Vagina (tissue), 2 donors: ENCODE data around the gene CD38. TPM values are rescaled to one million over a fixed set of nuclear protein-coding genes. Genes with fewer than 3 reads are reported as not detected.

Experiments
- DNase-seq, 2 donors: peaks; one replicate each; pipeline ENCODE4 v3.0.0-alpha.2; 2017; ENCODE audit errors: extremely low spot score in 2 of 2
- H3K27ac ChIP-seq: fragments of 200-600 bp; sonication (generic); one replicate; pipeline ENCODE4 v1.5.1; 2019
- H3K27me3 ChIP-seq: fragments of 200-600 bp; sonication (generic); one replicate; pipeline ENCODE4 v1.5.1; 2019
- H3K36me3 ChIP-seq, 2 donors: fragments of 200-600 bp; sonication (generic); one replicate each; pipeline ENCODE4 v1.5.1; 2017 to 2019
- H3K4me1 ChIP-seq: fragments of 200-600 bp; sonication (generic); one replicate; pipeline ENCODE4 v1.5.1; 2019
- H3K4me3 ChIP-seq, 2 donors: fragments of 200-600 bp; sonication (generic); 1 replicate in 1 of 2; 2 replicates in 1 of 2; pipeline ENCODE4 v1.5.1; 2016 to 2019
- H3K9me3 ChIP-seq: fragments of 200-600 bp; sonication (generic); one replicate; pipeline ENCODE4 v1.5.1; 2019
- CTCF ChIP-seq, 3 experiments: fragments of 450-650 bp in 2 of 3; fragments of 200-600 bp in 1 of 3; sonication (generic) in 1 of 3; IDR thresholded peaks; one replicate each; pipeline ENCODE4 v1.5.1; 2017 to 2019; ENCODE audit warnings: antibody characterized with exemption in 3 of 3, mild to moderate bottlenecking in 2 of 3, moderate library complexity in 2 of 3
- POLR2A ChIP-seq, 2 donors: fragments of 450-650 bp; IDR thresholded peaks; one replicate each; pipeline ENCODE4 v1.6.1; 2017; ENCODE audit warnings: antibody characterized with exemption in 2 of 2, mild to moderate bottlenecking in 2 of 2, moderate library complexity in 2 of 2
- POLR2AphosphoS5 ChIP-seq, 2 donors: sonication (generic); formaldehyde crosslinking; IDR thresholded peaks; one replicate each; pipeline ENCODE4 v1.9.0; 2017; ENCODE audit warnings: antibody characterized with exemption in 2 of 2, mild to moderate bottlenecking in 2 of 2, low read depth in 1 of 2; ENCODE audit not compliant: insufficient read depth in 1 of 2
- intact Hi-C: fragments of 100-400 bp; cut with DNase I; formaldehyde crosslinking; loops from one replicate; pipeline ENCODE4 v1.15.1; 2023
- total RNA-seq: library from RNA; depleted of rRNA; stranded (reverse); fragments of >200 nt; gene quantifications from one replicate; pipeline ENCODE4 v1.2.3, GENCODE V29; 2016

The CD38 gene
- total RNA-seq, 1 donor from 2014 or later: 1.2 TPM

GRCh38 chr4:15786743-15787142, 8.6 kb downstream of the CD38 start:
- intact Hi-C loops: no loop called here

GRCh38 chr4:15792974-15793373, 14.8 kb downstream of the CD38 start:
- intact Hi-C loops: no loop called here
- DNase-seq: no peak
- no peaks in the 10 kb centered on the region for H3K9me3 ChIP-seq
- no peaks in the 10 kb centered on the region for H3K4me1 ChIP-seq
- H3K27me3 ChIP-seq: no peaks in the 10 kb centered on the region
- TF ChIP-seq POLR2A (IDR thresholded peaks at IDR 0.05): no peak
- TF ChIP-seq POLR2AphosphoS5 (IDR thresholded peaks at IDR 0.05; ENCODE audit: insufficient read depth in 1 of 2, low read depth in 1 of 2): no peak
- TF ChIP-seq CTCF (IDR thresholded peaks at IDR 0.05): no peak
- no peaks in the 10 kb centered on the region for H3K36me3 ChIP-seq
- H3K4me3 ChIP-seq: no peak overlapping the region
- no peak overlapping the region for H3K27ac ChIP-seq

More at GRCh38 chr4:15786743-15787142, 8.6 kb downstream of the CD38 start:
- Histone ChIP-seq H3K4me1 (no peaks in the 10 kb centered on the region), H3K4me3 (no peak overlapping the region), H3K27me3 (no peaks in the 10 kb centered on the region), H3K27ac (no peak overlapping the region), H3K36me3 (no peaks in the 10 kb centered on the region), H3K9me3 (no peaks in the 10 kb centered on the region)
- peak in 1 of 2 donors; percentile 42 for DNase-seq
- TF ChIP-seq POLR2AphosphoS5 (IDR thresholded peaks at IDR 0.05; ENCODE audit: insufficient read depth in 1 of 2, low read depth in 1 of 2) (no peak), POLR2A (IDR thresholded peaks at IDR 0.05) (no peak), CTCF (IDR thresholded peaks at IDR 0.05) (no peak)

GRCh38 chr4:15793506-15794363, 15.6 kb downstream of the CD38 start:
- DNase-seq: no peak
- intact Hi-C loops: no loop called here
- H3K27ac ChIP-seq: no peak overlapping the region
- H3K4me3 ChIP-seq: no peak overlapping the region
- no peaks in the 10 kb centered on the region for H3K27me3 ChIP-seq
- TF ChIP-seq POLR2A (IDR thresholded peaks at IDR 0.05): no peak
- no peak for TF ChIP-seq POLR2AphosphoS5 (IDR thresholded peaks at IDR 0.05; ENCODE audit: insufficient read depth in 1 of 2, low read depth in 1 of 2)
- no peak for TF ChIP-seq CTCF (IDR thresholded peaks at IDR 0.05)
- H3K36me3 ChIP-seq: no peaks in the 10 kb centered on the region
- H3K4me1 ChIP-seq: no peaks in the 10 kb centered on the region
- no peaks in the 10 kb centered on the region for H3K9me3 ChIP-seq

GRCh38 chr4:15794426-15794825, 16.3 kb downstream of the CD38 start:
- Histone ChIP-seq H3K9me3 (no peaks in the 10 kb centered on the region), H3K4me3 (no peak overlapping the region), H3K27me3 (no peaks in the 10 kb centered on the region), H3K36me3 (no peaks in the 10 kb centered on the region), H3K4me1 (no peaks in the 10 kb centered on the region), H3K27ac (no peak overlapping the region)
- TF ChIP-seq POLR2AphosphoS5 (IDR thresholded peaks at IDR 0.05; ENCODE audit: insufficient read depth in 1 of 2, low read depth in 1 of 2) (no peak), POLR2A (IDR thresholded peaks at IDR 0.05) (no peak), CTCF (IDR thresholded peaks at IDR 0.05) (no peak)
- DNase-seq: no peak
- intact Hi-C loops: no loop called here

- H3K9me3 ChIP-seq: no peaks in the 10 kb centered on the region
- no peak overlapping the region for H3K4me3 ChIP-seq
- no peaks in the 10 kb centered on the region for H3K27me3 ChIP-seq
- no peak overlapping the region for H3K27ac ChIP-seq
- DNase-seq: no peak
- H3K36me3 ChIP-seq: no peaks in the 10 kb centered on the region
- H3K4me1 ChIP-seq: no peaks in the 10 kb centered on the region
- no peak for TF ChIP-seq POLR2AphosphoS5 (IDR thresholded peaks at IDR 0.05; ENCODE audit: insufficient read depth in 1 of 2, low read depth in 1 of 2)
- TF ChIP-seq POLR2A (IDR thresholded peaks at IDR 0.05): no peak
- no peak for TF ChIP-seq CTCF (IDR thresholded peaks at IDR 0.05)
- intact Hi-C loops: no loop called here
Observed at GRCh38 chr4:15794905-15795304, 16.8 kb downstream of the CD38 start.
